Measurements from ENCODE around the gene ZNF621. TPM values are rescaled to one million over a fixed set of nuclear protein-coding genes. Genes with fewer than 3 reads are reported as not detected.

ZNF621 gene
- total and polyA plus RNA-seq, 4 donors, result 3.3 to 11.5 (median 7.0) TPM

Small RNA genes lying within 50 kb of the gene (small RNA-seq; reads per million reads assigned to genes)
- gene RNU5B-2P, result 2.6 reads per million, percentile 89 among the genes with 10 or more reads in this experiment

Other genes with a start within 250 kb of the ZNF621 start
- gene EIF1B, start 215.3 kb upstream of the ZNF621 start, total RNA-seq, result 10 to 100 TPM; 10.9 to 22.2 TPM
- gene EIF1B, start 215.3 kb upstream of the ZNF621 start, polyA plus RNA-seq, result 10 to 100 TPM; 33.4 to 33.8 TPM
- under 1 TPM in 1 of 2 donors, not detected in 1; 0.08 TPM for gene ENTPD3, start 137.8 kb upstream of the ZNF621 start, total RNA-seq
- gene ENTPD3, start 137.8 kb upstream of the ZNF621 start, polyA plus RNA-seq, result not detected
- gene RPL14, start 67.6 kb upstream of the ZNF621 start, total RNA-seq, result 100 to 1,000 TPM in 1 of 2 donors, 10 to 100 TPM in 1; 82.6 to 169 TPM
- 100 to 1,000 TPM; 201 to 383 TPM for gene RPL14, start 67.6 kb upstream of the ZNF621 start, polyA plus RNA-seq
- 1 to 10 TPM; 4.9 to 5.9 TPM for gene ZNF619, start 47.8 kb upstream of the ZNF621 start, total RNA-seq
- gene ZNF619, start 47.8 kb upstream of the ZNF621 start, polyA plus RNA-seq, result 1 to 10 TPM; 1.3 to 1.7 TPM
- 1 to 10 TPM; 2.4 to 7.1 TPM for gene ZNF620, start 18.9 kb upstream of the ZNF621 start, total RNA-seq
- 1 to 10 TPM in 1 of 2 donors, under 1 TPM in 1; 0.95 to 1.0 TPM for gene ZNF620, start 18.9 kb upstream of the ZNF621 start, polyA plus RNA-seq